ENCODE measurements around the gene SHC1. TPM values are rescaled to one million over a fixed set of nuclear protein-coding genes. Genes with fewer than 3 reads are reported as not detected.

The SHC1 gene
- total RNA-seq, 1 donor from 2014 or later, result 915 TPM

DNA sequence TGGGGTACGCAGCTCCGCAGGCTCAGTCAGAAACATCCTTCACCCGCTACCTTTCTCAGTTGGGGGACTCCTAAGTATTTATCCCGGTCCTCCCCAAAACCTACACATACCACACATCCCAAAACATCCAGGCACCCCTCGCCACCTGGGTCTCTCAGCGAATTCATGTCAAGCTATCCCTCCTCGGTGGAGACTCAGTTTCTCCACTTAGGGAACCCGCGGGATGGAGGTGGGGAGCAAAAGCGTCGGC, 30.8 kb upstream of the SHC1 start:
- TF ChIP-seq, protein P1, sequence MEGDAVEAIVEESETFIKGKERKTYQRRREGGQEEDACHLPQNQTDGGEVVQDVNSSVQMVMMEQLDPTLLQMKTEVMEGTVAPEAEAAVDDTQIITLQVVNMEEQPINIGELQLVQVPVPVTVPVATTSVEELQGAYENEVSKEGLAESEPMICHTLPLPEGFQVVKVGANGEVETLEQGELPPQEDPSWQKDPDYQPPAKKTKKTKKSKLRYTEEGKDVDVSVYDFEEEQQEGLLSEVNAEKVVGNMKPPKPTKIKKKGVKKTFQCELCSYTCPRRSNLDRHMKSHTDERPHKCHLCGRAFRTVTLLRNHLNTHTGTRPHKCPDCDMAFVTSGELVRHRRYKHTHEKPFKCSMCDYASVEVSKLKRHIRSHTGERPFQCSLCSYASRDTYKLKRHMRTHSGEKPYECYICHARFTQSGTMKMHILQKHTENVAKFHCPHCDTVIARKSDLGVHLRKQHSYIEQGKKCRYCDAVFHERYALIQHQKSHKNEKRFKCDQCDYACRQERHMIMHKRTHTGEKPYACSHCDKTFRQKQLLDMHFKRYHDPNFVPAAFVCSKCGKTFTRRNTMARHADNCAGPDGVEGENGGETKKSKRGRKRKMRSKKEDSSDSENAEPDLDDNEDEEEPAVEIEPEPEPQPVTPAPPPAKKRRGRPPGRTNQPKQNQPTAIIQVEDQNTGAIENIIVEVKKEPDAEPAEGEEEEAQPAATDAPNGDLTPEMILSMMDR (IDR thresholded peaks at IDR 0.05; ENCODE audit: unreplicated experiment), result no peak
- H3K4me3 Mint-ChIP-seq (ENCODE audit: unreplicated experiment), result peak overlapping the region; percentile 84
- H3K27ac Mint-ChIP-seq (ENCODE audit: unreplicated experiment), result no peak overlapping the region
- no peaks in the 10 kb centered on the region for H3K9me3 Mint-ChIP-seq (ENCODE audit: unreplicated experiment)
- H3K4me1 Mint-ChIP-seq (ENCODE audit: unreplicated experiment), result peaks cover 27% of the 10 kb centered on the region
- peaks cover 2% of the 10 kb centered on the region for H3K36me3 Mint-ChIP-seq (ENCODE audit: low read depth, unreplicated experiment)
- peaks cover 13% of the 10 kb centered on the region for H3K27me3 Mint-ChIP-seq (ENCODE audit: unreplicated experiment)
- DNase-seq (ENCODE audit: low spot score), result no peak

- H3K36me3 Mint-ChIP-seq (ENCODE audit: low read depth, unreplicated experiment), result no peaks in the 10 kb centered on the region
- peaks cover 22% of the 10 kb centered on the region for H3K4me1 Mint-ChIP-seq (ENCODE audit: unreplicated experiment)
- H3K27me3 Mint-ChIP-seq (ENCODE audit: unreplicated experiment), result peaks cover 13% of the 10 kb centered on the region
- DNase-seq (ENCODE audit: low spot score), result peak; percentile 82
- no peaks in the 10 kb centered on the region for H3K9me3 Mint-ChIP-seq (ENCODE audit: unreplicated experiment)
- TF ChIP-seq, protein P1 (IDR thresholded peaks at IDR 0.05; ENCODE audit: unreplicated experiment), result no peak
- H3K27ac Mint-ChIP-seq (ENCODE audit: unreplicated experiment), result no peak overlapping the region
- H3K4me3 Mint-ChIP-seq (ENCODE audit: unreplicated experiment), result peak overlapping the region; percentile 84
Observed at GRCh38 chr1:155000726-155001424, 30.3 kb upstream of the SHC1 start.

DNA sequence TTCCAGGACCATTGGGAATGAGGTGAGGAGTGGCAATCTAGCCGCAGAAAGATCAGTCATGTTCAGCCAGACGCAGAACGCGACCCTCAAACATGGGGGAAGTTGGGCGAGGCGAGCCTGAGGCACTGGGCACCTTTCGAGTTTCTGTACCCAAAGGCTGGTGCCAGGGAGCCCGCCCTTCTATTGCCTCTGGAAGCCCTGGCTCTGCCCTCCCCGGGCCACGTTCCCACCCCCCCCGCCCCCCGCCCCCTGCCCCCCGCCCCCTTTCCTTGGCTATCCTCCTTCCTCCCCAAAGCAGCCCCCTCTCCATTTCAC, 29.8 kb upstream of the SHC1 start:
- peak; percentile 31 for DNase-seq (ENCODE audit: low spot score)
- Mint-ChIP-seq H3K27me3 (ENCODE audit: unreplicated experiment) (peaks cover 13% of the 10 kb centered on the region), H3K4me1 (ENCODE audit: unreplicated experiment) (peaks cover 19% of the 10 kb centered on the region), H3K4me3 (ENCODE audit: unreplicated experiment) (peak overlapping the region; percentile 91), H3K27ac (ENCODE audit: unreplicated experiment) (peak overlapping the region; percentile 87), H3K36me3 (ENCODE audit: low read depth, unreplicated experiment) (no peaks in the 10 kb centered on the region), H3K9me3 (ENCODE audit: unreplicated experiment) (no peaks in the 10 kb centered on the region)
- TF ChIP-seq, protein P1 (IDR thresholded peaks at IDR 0.05; ENCODE audit: unreplicated experiment), result no peak

GRCh38 chr1:154999571-155000410, 29.2 kb upstream of the SHC1 start:
- H3K4me1 Mint-ChIP-seq (ENCODE audit: unreplicated experiment), result peaks cover 22% of the 10 kb centered on the region
- DNase-seq (ENCODE audit: low spot score), result peak; percentile 46
- TF ChIP-seq, protein P1 (IDR thresholded peaks at IDR 0.05; ENCODE audit: unreplicated experiment), result no peak
- H3K27me3 Mint-ChIP-seq (ENCODE audit: unreplicated experiment), result peaks cover 13% of the 10 kb centered on the region
- H3K27ac Mint-ChIP-seq (ENCODE audit: unreplicated experiment), result peak overlapping the region; percentile 87
- no peaks in the 10 kb centered on the region for H3K36me3 Mint-ChIP-seq (ENCODE audit: low read depth, unreplicated experiment)
- H3K4me3 Mint-ChIP-seq (ENCODE audit: unreplicated experiment), result peak overlapping the region; percentile 91
- H3K9me3 Mint-ChIP-seq (ENCODE audit: unreplicated experiment), result no peaks in the 10 kb centered on the region

Data from endothelial cell (in vitro differentiated cells).